ENCODE measurements around the gene ZNF429.

GRCh38 chr19:21581646-21582240 lies 76.3 kb downstream of the ZNF429 start:
- TF ChIP-seq CTCF (IDR thresholded peaks at IDR 0.05; ENCODE audit: low read length) (no peak), EZH2 (optimal IDR thresholded peaks at IDR 0.05; ENCODE audit: low read depth, low read length) (no peak)

All from MM.1S (cell line).